Trophoblast cell (in vitro differentiated cells and primary cell): ENCODE measurements around the gene MAP2.

ENCODE experiments used
- DNase-seq, 2 donors: peaks; one replicate each; pipeline ENCODE4 v3.0.0-alpha.2; 2016
- H2AFZ ChIP-seq: 2 replicates; pipeline ENCODE4 v1.6.1; 2013; ENCODE audit warnings: low read length, moderate library complexity, mild to moderate bottlenecking; ENCODE audit not compliant: insufficient read depth, poor library complexity
- H2AK5ac ChIP-seq: 2 replicates; pipeline ENCODE4 v1.6.1; 2013; ENCODE audit warnings: mild to moderate bottlenecking, low read length
- H2BK120ac ChIP-seq: 2 replicates; pipeline ENCODE4 v1.6.1; 2013; ENCODE audit warnings: low read length, mild to moderate bottlenecking, moderate library complexity; ENCODE audit not compliant: insufficient read depth, poor library complexity
- H2BK12ac ChIP-seq: 2 replicates; pipeline ENCODE4 v1.6.1; 2013; ENCODE audit warnings: mild to moderate bottlenecking, low read length, moderate library complexity
- H2BK5ac ChIP-seq: 2 replicates; pipeline ENCODE4 v1.6.1; 2013; ENCODE audit warnings: low read length, low read depth, moderate library complexity, mild to moderate bottlenecking; ENCODE audit not compliant: poor library complexity
- H3K14ac ChIP-seq: 2 replicates; pipeline ENCODE4 v1.6.1; 2013; ENCODE audit warnings: mild to moderate bottlenecking, low read length
- H3K18ac ChIP-seq: 2 replicates; pipeline ENCODE4 v1.6.1; 2013; ENCODE audit warnings: mild to moderate bottlenecking, low read length
- H3K23ac ChIP-seq: 2 replicates; pipeline ENCODE4 v1.6.1; 2013; ENCODE audit warnings: low read length
- H3K27ac ChIP-seq: 2 replicates; pipeline ENCODE4 v1.5.1; 2013; ENCODE audit warnings: low read depth, mild to moderate bottlenecking, inconsistent platforms, low read length, moderate library complexity
- H3K27me3 ChIP-seq: 2 replicates; pipeline ENCODE4 v1.6.1; 2013; ENCODE audit warnings: inconsistent platforms, mild to moderate bottlenecking, low read length, moderate library complexity; ENCODE audit not compliant: insufficient read depth
- H3K36me3 ChIP-seq, 2 experiments: 1 replicate in 1 of 2; 2 replicates in 1 of 2; pipeline ENCODE4 v1.6.1; 2013; ENCODE audit warnings: low read length in 2 of 2, mild to moderate bottlenecking in 2 of 2, moderate library complexity in 1 of 2; ENCODE audit not compliant: insufficient read depth in 2 of 2, control insufficient read depth in 1 of 2
- H3K4ac ChIP-seq: 2 replicates; pipeline ENCODE4 v1.6.1; 2013; ENCODE audit warnings: low read depth, mild to moderate bottlenecking, low read length, moderate library complexity
- H3K4me1 ChIP-seq, 2 experiments: 1 replicate in 1 of 2; 2 replicates in 1 of 2; pipeline ENCODE4 v1.6.1; 2013; ENCODE audit warnings: low read length in 2 of 2, mild to moderate bottlenecking in 2 of 2, moderate library complexity in 1 of 2; ENCODE audit not compliant: insufficient read depth in 2 of 2, control insufficient read depth in 1 of 2
- H3K4me2 ChIP-seq: 2 replicates; pipeline ENCODE4 v1.6.1; 2013; ENCODE audit warnings: inconsistent platforms, mild to moderate bottlenecking, low read length, moderate library complexity
- H3K4me3 ChIP-seq: 2 replicates; pipeline ENCODE4 v1.5.1; 2013; ENCODE audit warnings: mild to moderate bottlenecking, low read depth, low read length, inconsistent platforms
- H3K79me1 ChIP-seq: one replicate; pipeline ENCODE4 v1.6.1; 2013; ENCODE audit warnings: low read length
- H3K79me2 ChIP-seq: 2 replicates; pipeline ENCODE4 v1.6.1; 2013; ENCODE audit warnings: low read length, mild to moderate bottlenecking; ENCODE audit not compliant: control insufficient read depth, insufficient read depth, poor library complexity
- H3K9ac ChIP-seq: 2 replicates; pipeline ENCODE4 v1.6.1; 2013; ENCODE audit warnings: mild to moderate bottlenecking, low read length
- H3K9me3 ChIP-seq: 2 replicates; pipeline ENCODE4 v1.6.1; 2013; ENCODE audit warnings: low read depth, mild to moderate bottlenecking, control low read depth, inconsistent platforms, low read length; ENCODE audit not compliant: insufficient read depth
- H4K12ac ChIP-seq: 2 replicates; pipeline ENCODE4 v1.6.1; 2013; ENCODE audit warnings: low read depth, mild to moderate bottlenecking, low read length, moderate library complexity
- H4K8ac ChIP-seq: 2 replicates; pipeline ENCODE4 v1.6.1; 2013; ENCODE audit warnings: low read depth, mild to moderate bottlenecking, low read length, moderate library complexity
- H4K91ac ChIP-seq: one replicate; pipeline ENCODE4 v1.6.1; 2013; ENCODE audit warnings: low read depth, mild to moderate bottlenecking, low read length, moderate library complexity
- WGBS: extraction: QIAGEN DNeasy Blood & Tissue Kit; methylation state at CpG from one replicate; pipeline ENCODE4 v1.1.7; 2013; ENCODE audit warnings: missing lambda C conversion rate; ENCODE audit not compliant: insufficient read length, insufficient coverage; ENCODE audit errors: extremely low coverage; 5-methylcytosine and 5-hydroxymethylcytosine counted together

Gene MAP2

DNA sequence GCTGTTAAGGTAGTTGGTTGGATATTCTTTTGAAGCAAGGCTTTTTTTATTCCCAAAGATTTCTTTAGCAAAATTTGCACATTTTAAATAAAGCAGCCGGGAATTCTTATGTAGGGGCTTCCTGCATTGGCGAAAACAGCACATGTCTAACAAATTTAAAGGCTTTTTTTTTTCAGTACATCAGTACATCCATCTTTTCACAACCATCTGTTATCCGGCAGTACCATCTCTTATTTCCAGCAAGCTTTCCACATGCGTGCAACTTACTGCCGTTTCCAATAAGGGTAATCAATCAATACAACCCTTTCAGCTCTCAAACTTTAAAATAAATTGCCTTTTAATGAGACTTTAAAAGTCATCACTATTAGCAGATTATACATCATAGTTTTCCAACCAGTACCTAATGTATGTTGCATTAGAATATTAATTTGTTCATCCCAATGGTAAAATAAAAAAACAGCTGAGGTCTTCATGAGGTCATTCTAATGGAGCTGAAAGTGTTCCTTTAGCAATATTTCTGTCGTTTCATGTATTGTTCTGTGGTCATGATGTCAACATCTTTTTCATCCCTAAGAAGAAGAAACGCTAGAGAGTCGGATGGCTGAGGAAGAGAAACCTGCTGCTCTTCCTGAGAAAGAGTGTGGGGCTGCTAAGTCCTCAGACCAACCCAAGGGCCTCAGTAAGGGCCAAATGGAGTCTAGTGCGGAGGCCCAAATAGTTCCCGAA, 266.3 kb downstream of the MAP2 start:
- Histone ChIP-seq H3K14ac (no peak overlapping the region), H3K4me3 (no peak overlapping the region), H2AK5ac (no peak overlapping the region), H4K8ac (no peak overlapping the region), H3K9ac (no peak overlapping the region), H4K91ac (no peak overlapping the region), H3K79me1 (no peaks in the 10 kb centered on the region), H2BK5ac (no peak overlapping the region), H3K4me1 (no peaks in the 10 kb centered on the region), H2BK120ac (no peak overlapping the region), H3K23ac (no peak overlapping the region), H4K12ac (no peak overlapping the region), H3K79me2 (no peaks in the 10 kb centered on the region), H3K4ac (no peak overlapping the region), H3K27me3 (no peaks in the 10 kb centered on the region), H3K27ac (no peak overlapping the region), H3K4me2 (no peak overlapping the region), H3K36me3 (no peaks in the 10 kb centered on the region), H3K18ac (no peak overlapping the region), H3K9me3 (no peaks in the 10 kb centered on the region), H2AFZ (no peak overlapping the region), H2BK12ac (no peak overlapping the region)
- WGBS: no CpG with 5 or more reads among the region's 10 CpGs
- no peak for DNase-seq

DNA sequence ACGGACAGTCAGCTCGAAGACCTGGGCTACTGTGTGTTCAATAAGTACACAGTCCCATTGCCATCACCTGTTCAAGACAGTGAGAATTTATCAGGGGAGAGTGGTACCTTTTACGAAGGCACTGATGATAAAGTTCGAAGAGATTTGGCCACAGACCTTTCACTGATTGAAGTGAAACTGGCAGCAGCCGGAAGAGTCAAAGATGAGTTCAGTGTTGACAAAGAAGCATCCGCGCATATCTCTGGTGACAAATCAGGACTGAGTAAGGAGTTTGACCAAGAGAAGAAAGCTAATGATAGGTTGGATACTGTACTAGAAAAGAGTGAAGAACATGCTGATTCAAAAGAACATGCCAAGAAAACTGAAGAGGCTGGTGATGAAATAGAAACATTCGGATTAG, 270.9 kb downstream of the MAP2 start:
- Histone ChIP-seq H3K23ac (no peak overlapping the region), H3K9ac (no peak overlapping the region), H3K14ac (no peak overlapping the region), H3K9me3 (peaks cover 2% of the 10 kb centered on the region), H3K36me3 (no peaks in the 10 kb centered on the region), H3K79me1 (no peaks in the 10 kb centered on the region), H4K91ac (no peak overlapping the region), H3K4me2 (no peak overlapping the region), H4K12ac (no peak overlapping the region), H4K8ac (no peak overlapping the region), H2AK5ac (no peak overlapping the region), H3K18ac (no peak overlapping the region), H3K4me1 (no peaks in the 10 kb centered on the region), H3K4me3 (no peak overlapping the region), H3K4ac (no peak overlapping the region), H3K79me2 (no peaks in the 10 kb centered on the region), H2BK5ac (no peak overlapping the region), H3K27me3 (no peaks in the 10 kb centered on the region), H2AFZ (no peak overlapping the region), H3K27ac (no peak overlapping the region), H2BK12ac (no peak overlapping the region), H2BK120ac (no peak overlapping the region)
- WGBS: no CpG with 5 or more reads among the region's 8 CpGs
- DNase-seq: no peak

DNA sequence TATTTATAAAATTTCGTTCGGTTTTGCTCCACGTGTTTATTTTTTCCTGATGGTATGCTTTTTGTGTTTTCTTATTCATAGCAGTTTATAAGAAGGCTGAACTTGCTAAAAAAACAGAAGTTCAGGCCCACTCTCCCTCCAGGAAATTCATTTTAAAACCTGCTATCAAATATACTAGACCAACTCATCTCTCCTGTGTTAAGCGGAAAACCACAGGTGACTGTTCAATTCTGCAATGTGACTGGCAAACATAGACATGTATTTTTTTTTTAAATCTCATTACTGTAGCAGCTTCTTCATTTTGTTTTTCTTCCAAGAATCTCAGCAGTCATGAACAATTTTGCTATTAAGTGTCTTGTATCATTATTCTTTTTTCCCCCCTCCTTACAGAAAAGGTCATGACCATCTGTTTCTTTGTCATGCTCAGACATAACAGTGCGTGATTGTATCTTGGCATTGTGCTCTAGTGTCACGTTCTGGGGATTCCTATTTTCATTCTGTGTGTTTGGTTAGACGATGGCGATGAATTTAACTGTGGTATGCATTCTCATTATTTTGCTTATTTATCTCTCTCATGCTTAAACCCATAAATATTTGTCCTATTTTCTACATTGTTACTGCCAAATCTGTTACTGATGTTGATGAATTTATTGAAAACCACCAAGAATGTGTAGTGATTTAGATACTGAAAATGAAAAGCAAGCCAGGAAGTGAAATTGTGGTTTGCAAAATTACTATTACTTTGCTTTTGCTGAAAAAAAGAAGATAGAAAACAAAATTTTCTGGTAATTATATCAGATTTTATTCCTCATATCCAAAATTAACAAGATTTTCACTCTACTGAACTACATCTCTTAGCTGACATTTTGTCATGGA, 273.2 kb downstream of the MAP2 start:
- Histone ChIP-seq H4K12ac (no peak overlapping the region), H3K4me3 (no peak overlapping the region), H3K4me2 (no peak overlapping the region), H3K27ac (no peak overlapping the region), H3K9me3 (peaks cover 2% of the 10 kb centered on the region), H4K8ac (no peak overlapping the region), H3K4me1 (no peaks in the 10 kb centered on the region), H2BK12ac (no peak overlapping the region), H3K14ac (no peak overlapping the region), H2AFZ (no peak overlapping the region), H3K27me3 (no peaks in the 10 kb centered on the region), H3K18ac (no peak overlapping the region), H3K4ac (no peak overlapping the region), H3K36me3 (no peaks in the 10 kb centered on the region), H2AK5ac (no peak overlapping the region), H3K79me1 (no peaks in the 10 kb centered on the region), H3K79me2 (no peaks in the 10 kb centered on the region), H3K23ac (no peak overlapping the region), H4K91ac (no peak overlapping the region), H2BK5ac (no peak overlapping the region), H2BK120ac (no peak overlapping the region), H3K9ac (no peak overlapping the region)
- DNase-seq: no peak
- WGBS: no CpG with 5 or more reads among the region's 8 CpGs

DNA sequence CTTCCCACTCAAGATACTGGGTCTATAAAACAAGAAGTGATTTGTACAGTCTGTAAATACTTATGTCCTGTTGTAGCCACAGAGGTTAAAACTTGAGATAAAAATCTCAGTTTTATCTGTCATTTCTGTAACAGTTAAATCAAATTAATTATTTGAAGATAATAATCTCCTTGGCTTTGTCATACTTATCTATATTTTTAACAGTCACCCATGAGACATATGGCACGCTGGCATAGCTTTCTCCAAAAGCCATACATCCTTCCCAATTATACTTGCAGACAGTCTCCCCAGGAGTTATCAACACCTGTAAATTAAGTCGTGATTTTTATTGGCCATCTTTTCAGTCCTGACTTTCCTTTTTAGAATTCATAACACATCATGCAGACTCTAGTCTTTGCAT, 278.9 kb downstream of the MAP2 start:
- no peak overlapping the region for H3K4me2 ChIP-seq
- no peaks in the 10 kb centered on the region for H3K79me1 ChIP-seq
- H3K18ac ChIP-seq: no peak overlapping the region
- no peak for DNase-seq
- H3K4ac ChIP-seq: no peak overlapping the region
- H2AK5ac ChIP-seq: no peak overlapping the region
- no peak overlapping the region for H2BK12ac ChIP-seq
- H2BK5ac ChIP-seq: no peak overlapping the region
- H3K14ac ChIP-seq: no peak overlapping the region
- H3K4me3 ChIP-seq: no peak overlapping the region
- H3K36me3 ChIP-seq: no peaks in the 10 kb centered on the region
- no peak overlapping the region for H2AFZ ChIP-seq
- H3K27me3 ChIP-seq: no peaks in the 10 kb centered on the region
- no peaks in the 10 kb centered on the region for H3K4me1 ChIP-seq
- H3K79me2 ChIP-seq: no peaks in the 10 kb centered on the region
- no peak overlapping the region for H4K12ac ChIP-seq
- H3K9ac ChIP-seq: no peak overlapping the region
- no CpG with 5 or more reads among the region's 2 CpGs for WGBS
- H3K9me3 ChIP-seq: no peaks in the 10 kb centered on the region
- no peak overlapping the region for H4K91ac ChIP-seq
- no peak overlapping the region for H3K27ac ChIP-seq
- H3K23ac ChIP-seq: no peak overlapping the region
- H2BK120ac ChIP-seq: no peak overlapping the region
- no peak overlapping the region for H4K8ac ChIP-seq
